Gastrocnemius medialis (tissue), 4 donors: ENCODE data around the gene TMEM165.

Source experiments
- CTCF ChIP-seq, 5 experiments: fragments of 450-650 bp in 3 of 5; fragments of 200-600 bp in 2 of 5; sonication (generic) in 2 of 5; IDR thresholded peaks in 4 of 5; conservative IDR thresholded peaks in 1 of 5; 1 replicate in 4 of 5; 2 replicates in 1 of 5; pipeline ENCODE4 v1.5.1; 2016 to 2019; ENCODE audit warnings: antibody characterized with exemption in 5 of 5, mild to moderate bottlenecking in 3 of 5, moderate library complexity in 3 of 5
- POLR2A ChIP-seq, 2 donors: fragments of 450-650 bp; IDR thresholded peaks; one replicate each; pipeline ENCODE4 v1.6.1; 2017; ENCODE audit warnings: antibody characterized with exemption in 2 of 2, mild to moderate bottlenecking in 2 of 2, moderate library complexity in 2 of 2

GRCh38 chr4:55372259-55372658 lies 23.5 kb upstream of the TMEM165 start:
- no peak for TF ChIP-seq POLR2A (IDR thresholded peaks at IDR 0.05)
- TF ChIP-seq CTCF (IDR thresholded peaks at IDR 0.05 in 4 of 5, conservative IDR thresholded peaks at IDR 0.05 in 1 of 5), result no peak
